Left renal pelvis (tissue), 4 donors: Measurements from ENCODE around the gene CRISPLD2. TPM values are rescaled to one million over a fixed set of nuclear protein-coding genes. Genes with fewer than 3 reads are reported as not detected.

Experiments
- DNase-seq, 4 donors: peaks; one replicate each; pipeline ENCODE4 v3.0.0-alpha.2; 2013; ENCODE audit warnings: low read depth in 4 of 4, low spot score in 3 of 4
- polyA plus RNA-seq, 4 donors: library from polyadenylated mRNA; unstranded; fragments of 120-200 nt; gene quantifications; one replicate each; pipeline ENCODE4 v1.2.1, GENCODE V29; 2013; ENCODE audit not compliant: insufficient read length in 4 of 4

Gene CRISPLD2
- polyA plus RNA-seq, 4 donors: 6.8 to 9.9 (median 8.9) TPM

DNA sequence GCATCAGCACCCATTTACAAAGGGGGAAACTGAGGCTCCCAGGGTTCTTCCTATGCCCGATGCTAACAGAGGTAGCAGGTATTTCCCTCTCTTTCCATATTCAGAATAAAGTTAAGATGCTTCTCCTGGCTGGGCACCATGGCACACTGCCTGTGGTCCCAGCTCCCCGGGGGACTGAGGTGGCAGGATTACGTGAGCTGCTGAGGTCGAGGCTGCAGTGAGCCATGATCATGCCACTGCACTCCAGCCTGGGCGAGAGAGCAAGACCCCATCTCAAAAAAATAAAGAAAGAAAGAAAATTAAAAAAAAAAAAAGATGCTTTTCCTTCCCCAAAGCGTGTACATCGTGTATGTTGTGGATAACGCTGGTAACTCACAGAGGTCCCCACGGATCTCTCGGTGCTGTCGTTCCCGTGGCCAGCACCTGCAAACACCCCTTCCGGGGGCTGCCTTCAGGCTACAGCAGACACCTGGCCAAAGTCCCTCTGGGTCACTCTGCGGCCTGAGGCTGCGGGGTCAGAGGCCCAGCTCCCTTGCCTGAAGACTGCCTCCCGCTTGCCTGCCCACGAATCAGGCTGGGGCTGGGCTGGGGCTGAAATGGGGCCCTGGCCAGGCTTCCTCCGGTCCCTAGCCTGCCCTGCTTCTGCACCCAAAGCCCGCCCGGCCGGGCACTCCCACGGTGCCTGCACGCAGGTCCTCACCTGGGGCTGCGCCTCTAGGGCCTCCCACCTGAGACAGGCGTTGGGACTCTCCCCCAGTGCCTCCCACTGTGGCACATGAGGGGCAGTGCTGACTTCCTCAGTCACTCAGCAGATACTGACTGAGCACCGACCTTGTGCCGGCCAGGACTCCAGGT is 128.4 kb downstream of the CRISPLD2 start:
- DNase-seq: no peak

DNA sequence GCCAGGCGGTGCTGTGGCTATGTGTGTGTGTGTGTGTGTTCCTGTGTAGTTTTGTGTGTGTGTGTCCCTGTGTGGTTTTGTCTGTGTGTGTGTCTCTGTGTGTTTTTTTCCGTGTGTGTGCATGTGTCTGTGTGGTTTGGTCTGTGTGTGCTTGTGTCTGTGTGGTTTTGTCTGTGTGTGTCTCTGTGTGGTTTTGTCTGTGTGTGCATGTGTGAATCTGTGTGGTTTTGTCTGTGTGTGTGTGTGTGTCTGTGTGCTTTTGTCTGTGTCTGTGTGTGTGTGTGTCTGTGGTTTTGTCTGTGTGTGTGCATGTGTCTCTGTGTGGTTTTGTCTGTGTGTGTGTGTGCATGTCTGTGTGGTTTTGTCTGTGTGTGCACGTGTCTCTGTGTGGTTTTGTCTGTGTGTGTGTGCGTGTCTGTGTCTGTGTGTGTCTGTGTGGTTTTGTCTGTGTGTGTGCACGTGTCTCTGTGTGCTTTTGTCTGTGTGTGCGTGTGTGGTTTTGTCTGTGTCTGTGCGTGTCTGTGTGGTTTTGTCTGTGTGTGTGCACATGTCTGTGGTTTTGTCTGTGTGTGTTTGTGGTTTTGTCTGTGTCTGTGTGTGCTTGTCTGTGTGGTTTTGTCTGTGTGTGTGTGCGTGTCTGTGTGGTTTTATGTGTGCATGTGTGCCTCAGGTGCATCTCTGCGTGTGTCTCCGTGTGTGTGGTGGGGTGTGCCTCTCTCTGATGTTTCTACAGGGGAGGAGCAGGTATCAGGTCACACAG is 129.2 kb downstream of the CRISPLD2 start:
- no peak for DNase-seq

DNA sequence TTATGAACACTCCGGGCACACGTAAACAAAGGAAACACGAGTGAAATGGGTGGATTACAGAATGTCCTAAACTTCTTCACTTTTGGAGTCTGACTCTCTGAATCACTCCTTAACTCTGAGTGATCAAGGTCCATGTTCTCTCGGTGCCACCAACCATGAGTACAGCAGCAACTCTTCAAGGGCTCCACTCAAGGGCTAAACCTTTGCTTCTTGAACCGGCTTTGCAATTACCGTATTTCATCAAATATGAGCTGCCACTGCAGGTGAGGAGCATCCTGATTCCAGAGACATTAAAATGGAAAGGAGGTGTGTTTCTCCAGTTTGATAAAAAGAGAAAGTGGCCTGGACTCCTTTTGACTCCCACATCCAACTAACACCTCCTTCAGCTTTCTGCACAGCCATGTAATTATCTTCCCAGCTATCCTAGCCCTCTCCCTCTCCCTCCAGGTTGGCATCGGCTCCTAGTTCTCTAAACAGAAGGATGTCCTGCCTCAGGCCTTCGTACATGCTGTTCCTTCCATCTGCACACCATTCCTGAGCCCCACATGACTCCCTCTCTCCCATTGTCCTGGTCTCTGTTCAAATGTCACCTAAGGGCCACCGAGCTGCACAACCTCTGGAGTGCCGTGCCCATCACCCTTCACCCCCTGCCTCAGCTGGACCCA is 130.1 kb downstream of the CRISPLD2 start:
- DNase-seq: no peak

DNA sequence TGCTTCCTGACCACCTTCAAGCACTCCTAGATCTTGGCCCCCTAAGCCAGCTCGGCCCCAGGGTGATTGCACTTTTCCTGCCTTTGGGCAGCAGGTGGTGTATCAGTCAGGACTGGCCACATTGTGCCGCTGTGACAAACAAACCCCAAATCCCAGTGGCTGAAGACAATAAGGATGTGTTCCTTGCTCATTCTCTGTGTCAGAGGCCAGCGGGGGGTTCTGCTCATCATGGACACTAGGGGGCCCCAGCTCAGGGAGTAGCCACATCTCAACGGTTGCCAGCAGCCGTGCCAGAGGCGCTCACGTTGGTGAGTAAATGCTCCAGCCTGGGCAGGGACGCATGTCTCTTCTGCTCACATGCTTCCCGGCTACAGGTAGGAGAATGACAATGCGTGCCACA is 131.1 kb downstream of the CRISPLD2 start:
- no peak for DNase-seq

DNA sequence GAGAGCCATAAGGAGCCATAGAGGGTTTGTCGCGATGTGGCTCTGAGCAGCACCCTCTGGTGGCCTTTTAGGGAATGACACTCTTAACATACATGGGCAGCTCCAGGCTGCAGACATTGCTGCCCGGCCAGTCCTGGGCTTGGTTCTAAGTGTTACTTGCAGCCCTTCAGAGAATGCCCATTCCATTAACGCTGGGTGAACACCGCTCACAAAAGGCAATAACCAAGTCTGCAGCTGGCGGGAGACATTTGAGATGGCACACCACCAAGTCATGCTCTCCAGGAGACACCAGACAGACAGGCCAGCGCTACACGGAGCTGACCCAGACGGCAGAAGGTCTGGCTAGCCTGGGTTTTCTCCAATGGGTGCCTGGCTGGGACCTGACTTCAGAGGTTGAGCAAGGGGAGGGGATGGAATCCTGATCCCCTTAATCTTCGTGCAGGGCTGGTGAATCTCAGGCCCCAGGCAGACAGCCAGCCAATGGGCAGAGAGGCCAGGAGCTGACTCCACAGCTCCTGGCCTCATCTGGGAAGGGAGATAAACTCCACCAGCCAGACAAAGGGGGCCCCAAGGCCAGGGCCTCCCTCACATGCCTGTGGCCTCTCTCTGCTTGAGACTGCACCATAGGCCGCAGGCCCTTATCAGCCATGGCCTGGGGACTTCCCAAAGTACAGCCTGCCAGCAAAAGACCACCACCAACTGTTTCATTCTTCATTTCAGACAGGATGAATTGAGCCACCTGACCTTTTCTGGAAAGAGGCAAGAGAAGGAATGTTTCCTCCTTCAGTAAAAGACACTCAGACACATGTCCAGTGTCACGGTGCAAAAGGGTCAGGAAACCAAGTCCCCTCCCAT is 132.8 kb downstream of the CRISPLD2 start:
- peak; percentile 53 to 70 (median 68) for DNase-seq

DNA sequence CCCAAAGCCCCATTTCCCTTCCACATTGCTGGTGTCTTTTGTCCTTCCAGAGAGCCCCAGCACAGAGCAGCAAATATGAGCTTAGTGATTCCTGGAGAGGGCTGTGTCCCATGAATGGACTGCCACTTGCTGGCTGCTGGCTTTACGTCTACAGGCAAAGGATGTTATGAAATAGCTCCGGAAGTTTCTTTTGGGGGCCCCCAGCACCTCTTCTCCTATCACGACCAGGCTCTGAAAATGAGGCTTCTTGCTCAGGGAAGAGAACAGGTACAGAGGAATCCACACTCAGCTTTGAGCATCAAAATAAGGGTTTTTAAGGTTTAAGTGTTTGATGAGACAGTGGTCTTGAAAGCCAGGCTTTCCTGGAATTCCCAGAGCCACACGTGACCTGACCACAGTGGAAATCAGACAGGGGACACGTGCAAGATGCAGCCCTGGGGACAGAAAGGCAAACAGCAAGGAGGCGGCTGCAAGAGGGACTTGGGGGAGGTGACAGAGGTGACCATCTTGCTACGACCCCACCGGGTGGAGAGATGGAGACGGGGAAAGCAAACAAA is 133.5 kb downstream of the CRISPLD2 start:
- no peak for DNase-seq

DNA sequence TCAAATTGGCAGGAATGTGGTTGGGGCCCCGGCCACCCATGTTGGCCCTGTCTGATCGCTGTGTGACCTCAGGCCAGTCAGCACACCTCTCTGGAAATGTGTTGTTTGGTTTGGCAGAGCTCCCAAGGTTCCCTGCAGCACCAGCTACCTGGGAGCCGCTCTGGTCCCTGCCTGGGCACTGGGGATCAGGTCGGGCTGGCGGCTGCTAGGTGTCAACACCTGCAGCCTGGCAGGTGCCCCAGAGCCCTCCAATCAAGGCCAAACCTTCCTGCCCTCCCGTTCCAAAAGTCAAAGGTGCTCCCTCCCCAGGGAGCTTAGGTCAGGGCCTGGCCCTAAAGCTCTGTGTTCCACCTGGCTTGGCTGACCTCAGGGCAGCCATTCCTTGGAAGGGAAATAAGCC is 135.6 kb downstream of the CRISPLD2 start:
- no peak for DNase-seq

DNA sequence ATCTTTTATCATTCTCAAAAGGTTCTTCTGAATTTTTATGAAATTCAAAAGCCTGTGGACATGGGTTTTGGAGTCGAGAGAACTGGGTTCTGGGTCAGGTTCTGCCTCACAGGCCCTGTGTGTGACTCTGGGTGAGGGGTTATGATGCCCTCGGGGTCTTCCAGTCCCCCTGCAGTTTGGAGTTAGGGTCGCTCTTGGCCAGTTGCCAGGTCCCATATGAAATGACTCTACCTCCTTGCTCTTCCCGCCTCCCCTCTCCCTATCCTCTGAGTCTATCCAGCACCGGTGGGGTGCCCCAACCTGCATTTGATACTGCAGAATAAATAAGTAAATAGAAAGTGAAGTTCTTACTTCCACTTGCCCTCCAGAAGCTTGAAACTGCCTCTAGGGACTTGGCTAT is 137.4 kb downstream of the CRISPLD2 start:
- DNase-seq: no peak

DNA sequence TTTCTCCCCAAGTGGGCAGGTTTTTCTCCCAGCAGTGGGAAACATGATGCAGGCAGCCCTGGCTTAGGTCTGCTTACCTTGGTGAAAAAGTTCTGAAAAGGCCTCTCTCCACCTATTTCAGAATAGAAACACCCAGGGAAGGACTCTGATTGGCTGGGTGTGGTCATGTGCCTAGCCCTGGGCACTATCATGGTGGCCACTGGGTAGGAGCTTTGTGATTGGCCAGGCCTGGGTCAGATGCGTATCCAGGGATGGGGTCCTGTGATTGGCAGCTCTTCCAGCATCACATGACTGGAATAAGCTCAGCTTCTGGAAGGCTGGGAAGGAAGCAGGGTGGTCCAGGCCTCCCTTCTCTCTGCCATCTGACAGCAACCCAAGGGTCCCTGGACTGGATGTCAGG is 138.0 kb downstream of the CRISPLD2 start:
- no peak for DNase-seq

Other genes with a start within 250 kb of the CRISPLD2 start
- gene COTL1, start 201.9 kb upstream of the CRISPLD2 start, polyA plus RNA-seq: 100 to 1,000 TPM in 3 of 4 donors, 10 to 100 TPM in 1; 65.9 to 144 (median 141) TPM
- 10 to 100 TPM; 21.1 to 31.9 (median 24.8) TPM for gene KLHL36, start 171.5 kb upstream of the CRISPLD2 start, polyA plus RNA-seq
- 100 to 1,000 TPM in 3 of 4 donors, 10 to 100 TPM in 1; 82.5 to 140 (median 122) TPM for gene USP10, start 120.0 kb upstream of the CRISPLD2 start, polyA plus RNA-seq
- gene ZDHHC7, start 191.6 kb downstream of the CRISPLD2 start, polyA plus RNA-seq: 10 to 100 TPM; 48.9 to 60.2 (median 57.7) TPM
- 1 to 10 TPM; 3.6 to 6.6 (median 5.2) TPM for gene KIAA0513, start 207.8 kb downstream of the CRISPLD2 start, polyA plus RNA-seq